Prostate gland (tissue), 2 donors: ENCODE results near the gene MEF2A.

ENCODE experiments used
- CTCF ChIP-seq, 4 experiments: fragments of 200-600 bp in 2 of 4; fragments of 450-650 bp in 2 of 4; sonication (generic) in 2 of 4; IDR thresholded peaks; 1 replicate in 3 of 4; 2 replicates in 1 of 4; pipeline ENCODE4 v1.5.1; 2016 to 2019; ENCODE audit warnings: antibody characterized with exemption in 4 of 4, mild to moderate bottlenecking in 2 of 4, moderate library complexity in 2 of 4
- POLR2A ChIP-seq: fragments of 450-650 bp; IDR thresholded peaks from one replicate; pipeline ENCODE4 v1.6.1; 2016; ENCODE audit warnings: antibody characterized with exemption, mild to moderate bottlenecking

- no peak for TF ChIP-seq CTCF (IDR thresholded peaks at IDR 0.05)
- TF ChIP-seq POLR2A, result no peak
Observed at GRCh38 chr15:99702895-99703602, 137.3 kb downstream of the MEF2A start.
